ENCODE data around the gene DPP10. TPM values are rescaled to one million over a fixed set of nuclear protein-coding genes. Genes with fewer than 3 reads are reported as not detected.

The DPP10 gene
- total RNA-seq, 4 donors from 2014 or later = 1.9 to 8.3 (median 2.9) TPM

DNA sequence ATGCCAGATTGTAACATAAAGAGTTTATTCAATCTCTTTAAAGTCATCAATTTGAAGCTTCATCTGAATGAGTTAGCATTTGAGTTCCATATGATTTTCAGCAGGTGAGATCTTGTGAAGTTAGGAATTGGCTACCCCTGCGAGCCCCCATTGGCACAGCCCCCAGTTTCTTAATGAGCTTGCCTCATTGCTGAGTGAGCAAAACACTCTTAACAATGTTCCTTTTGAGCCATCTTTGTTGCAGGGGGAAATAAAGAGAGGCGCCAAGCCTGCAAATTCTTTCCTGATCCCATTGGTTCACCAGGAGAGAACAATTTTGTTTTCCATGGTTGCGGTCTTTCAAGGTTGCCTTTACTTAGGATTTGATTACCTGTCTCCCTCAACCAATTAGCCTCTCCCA lies 18.7 kb downstream of the DPP10 start:
- no peak for DNase-seq
- H3K4me1 ChIP-seq = peaks cover 0 to 7% (median 0%) of the 10 kb centered on the region in 4 donors
- no peaks in the 10 kb centered on the region for H3K36me3 ChIP-seq
- H3K9me3 ChIP-seq = no peaks in the 10 kb centered on the region
- TF ChIP-seq POLR2A (IDR thresholded peaks at IDR 0.05) (no peak), CTCF (IDR thresholded peaks at IDR 0.05) (no peak)
- H3K27ac ChIP-seq = no peak overlapping the region
- no peaks in the 10 kb centered on the region for H3K27me3 ChIP-seq
- no peak overlapping the region for H3K4me3 ChIP-seq

GRCh38 chr2:114464961-114465706 lies 22.7 kb downstream of the DPP10 start:
- Histone ChIP-seq H3K27me3 (no peaks in the 10 kb centered on the region), H3K4me1 (peaks cover 0 to 7% (median 0%) of the 10 kb centered on the region in 4 donors), H3K36me3 (no peaks in the 10 kb centered on the region), H3K4me3 (no peak overlapping the region), H3K27ac (peak overlapping the region in 1 of 4 donors; percentile 24), H3K9me3 (no peaks in the 10 kb centered on the region)
- peak in 1 of 3 donors; percentile 58 for DNase-seq
- TF ChIP-seq POLR2A (IDR thresholded peaks at IDR 0.05) (no peak), CTCF (IDR thresholded peaks at IDR 0.05) (no peak)

DNA sequence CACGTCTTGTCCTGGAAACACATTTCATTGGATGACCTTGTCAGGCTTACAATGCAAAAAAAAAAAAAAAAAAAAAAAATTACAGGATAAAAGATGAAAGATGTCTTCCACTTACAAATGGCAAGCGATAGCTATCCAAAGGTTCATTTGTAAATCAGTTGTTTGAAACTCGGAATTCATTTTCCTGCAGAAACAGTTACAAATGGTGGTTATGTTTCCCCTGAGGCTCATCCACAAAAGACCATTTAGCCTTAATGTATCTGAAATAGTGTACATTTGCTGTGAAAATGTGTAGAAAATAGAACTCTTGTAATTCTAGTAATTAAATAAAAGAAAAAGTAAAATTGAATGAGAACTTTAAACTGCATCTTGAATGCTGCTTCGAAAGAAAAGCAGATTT lies 25.9 kb downstream of the DPP10 start:
- Histone ChIP-seq H3K36me3 (no peaks in the 10 kb centered on the region), H3K4me1 (peaks cover 0 to 7% (median 0%) of the 10 kb centered on the region in 4 donors), H3K27me3 (no peaks in the 10 kb centered on the region), H3K27ac (no peak overlapping the region), H3K9me3 (no peaks in the 10 kb centered on the region), H3K4me3 (no peak overlapping the region)
- TF ChIP-seq CTCF (IDR thresholded peaks at IDR 0.05) (no peak), POLR2A (IDR thresholded peaks at IDR 0.05) (no peak)
- no peak for DNase-seq

GRCh38 chr2:114472246-114472645 lies 29.8 kb downstream of the DPP10 start:
- H3K36me3 ChIP-seq = no peaks in the 10 kb centered on the region
- H3K27ac ChIP-seq = no peak overlapping the region
- H3K27me3 ChIP-seq = no peaks in the 10 kb centered on the region
- DNase-seq = no peak
- TF ChIP-seq POLR2A (IDR thresholded peaks at IDR 0.05) (no peak), CTCF (IDR thresholded peaks at IDR 0.05) (no peak)
- no peaks in the 10 kb centered on the region for H3K4me1 ChIP-seq
- H3K9me3 ChIP-seq = no peaks in the 10 kb centered on the region
- no peak overlapping the region for H3K4me3 ChIP-seq

DNA sequence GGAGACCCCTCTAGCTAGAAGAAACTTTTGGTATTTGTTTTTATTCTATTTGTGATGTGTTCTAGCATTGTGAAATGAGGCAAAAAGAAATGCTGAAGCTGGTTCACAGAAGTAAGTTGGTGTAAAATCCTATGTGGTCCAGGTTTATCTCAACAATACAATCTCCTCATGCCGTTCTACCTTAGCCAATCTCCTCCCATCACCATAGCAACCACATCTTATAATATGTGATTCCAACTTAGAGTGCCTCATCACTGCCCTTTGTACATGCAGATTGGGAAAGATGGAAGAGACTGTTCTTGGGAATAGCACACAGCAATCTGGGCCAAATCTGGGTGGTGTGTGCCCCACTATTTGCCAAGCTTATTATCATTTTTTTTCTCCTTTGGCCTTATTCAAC lies 30.3 kb downstream of the DPP10 start:
- DNase-seq = no peak
- TF ChIP-seq POLR2A (IDR thresholded peaks at IDR 0.05) (no peak), CTCF (IDR thresholded peaks at IDR 0.05) (no peak)

More for the DNA sequence above, 30.3 kb downstream of the DPP10 start:
- no peak overlapping the region for H3K27ac ChIP-seq
- no peaks in the 10 kb centered on the region for H3K9me3 ChIP-seq
- no peaks in the 10 kb centered on the region for H3K36me3 ChIP-seq
- no peaks in the 10 kb centered on the region for H3K4me1 ChIP-seq
- no peaks in the 10 kb centered on the region for H3K27me3 ChIP-seq
- no peak overlapping the region for H3K4me3 ChIP-seq
